GM18511 (cell line): ENCODE data around the gene PIP4K2A.

Experiments used
- ATAC-seq: cut with Tn5 transposase; IDR thresholded peaks from one replicate; pipeline ENCODE4 v1.9.1; 2021; ENCODE audit warnings: mild to moderate bottlenecking, moderate library complexity; ENCODE audit not compliant: unreplicated experiment

PIP4K2A gene

GRCh38 chr10:22561909-22562308 is 152.5 kb downstream of the PIP4K2A start:
- ATAC-seq, result no peak

- no peak for ATAC-seq
Observed at GRCh38 chr10:22560913-22561239, 153.5 kb downstream of the PIP4K2A start.

- no peak for ATAC-seq
Observed at GRCh38 chr10:22560096-22560912, 154.1 kb downstream of the PIP4K2A start.

- no peak for ATAC-seq
Observed at GRCh38 chr10:22557321-22557720, 157.1 kb downstream of the PIP4K2A start.

GRCh38 chr10:22556774-22557173 is 157.6 kb downstream of the PIP4K2A start:
- ATAC-seq, result no peak

GRCh38 chr10:22554461-22555182 is 159.8 kb downstream of the PIP4K2A start:
- ATAC-seq, result no peak

- no peak for ATAC-seq
Observed at GRCh38 chr10:22553452-22553995, 160.9 kb downstream of the PIP4K2A start.

- no peak for ATAC-seq
Observed at GRCh38 chr10:22552888-22553378, 161.4 kb downstream of the PIP4K2A start.

- ATAC-seq, result no peak
Observed at GRCh38 chr10:22551681-22552365, 162.6 kb downstream of the PIP4K2A start.

- ATAC-seq, result no peak
Observed at GRCh38 chr10:22550732-22551131, 163.6 kb downstream of the PIP4K2A start.

GRCh38 chr10:22548344-22548743 is 166.0 kb downstream of the PIP4K2A start:
- ATAC-seq, result no peak

- ATAC-seq, result no peak
Observed at GRCh38 chr10:22545643-22546042, 168.7 kb downstream of the PIP4K2A start.

GRCh38 chr10:22544325-22545068 is 169.9 kb downstream of the PIP4K2A start:
- ATAC-seq, result no peak

- no peak for ATAC-seq
Observed at GRCh38 chr10:22542773-22543172, 171.6 kb downstream of the PIP4K2A start.

- no peak for ATAC-seq
Observed at GRCh38 chr10:22541900-22542299, 172.5 kb downstream of the PIP4K2A start.

GRCh38 chr10:22539579-22540298 is 174.6 kb downstream of the PIP4K2A start:
- no peak for ATAC-seq

- no peak for ATAC-seq
Observed at GRCh38 chr10:22537810-22538209, 176.6 kb downstream of the PIP4K2A start.

GRCh38 chr10:22536620-22537019 is 177.8 kb downstream of the PIP4K2A start:
- ATAC-seq, result no peak

- ATAC-seq, result no peak
Observed at GRCh38 chr10:22534849-22535604, 179.4 kb downstream of the PIP4K2A start.
